T47D (cell line): ENCODE data around the gene SDHAF2.
A peak's percentile ranks its signal among the peaks of the same experiment; 100 is the strongest.
"Not testable (repeated sequence)": the region's sequence is repeated elsewhere in the genome, so short reads cannot be mapped to it uniquely, and the experiment has no call there.

ENCODE experiments used
- DNase-seq, 2 experiments: peaks; one replicate each; pipeline versions ENCODE4 v3.0.0 to v3.0.0-alpha.2; 2011 to 2012; ENCODE audit warnings: low read depth in 1 of 2, low spot score in 1 of 2
- JUND ChIP-seq: IDR thresholded peaks from 2 replicates; pipeline ENCODE4 v1.6.1; 2012; ENCODE audit warnings: low read depth
- in situ Hi-C: cut with HindIII; loops from 2 replicates; pipeline ENCODE4 v1.10.0; 2016; ENCODE audit warnings: low sequenced_read_pairs, low pct_unique_long_range_greater_than_20kb

SDHAF2 gene

GRCh38 chr11:61439615-61440014, 9.7 kb downstream of the SDHAF2 start:
- peak in 1 of 2 experiments; percentile 80 for DNase-seq
- no peak for TF ChIP-seq JUND
- in situ Hi-C loops: no loop called here

GRCh38 chr11:61442616-61443015, 12.7 kb downstream of the SDHAF2 start:
- DNase-seq: no peak
- TF ChIP-seq JUND: no peak
- in situ Hi-C loops: no loop called here

GRCh38 chr11:61445516-61445915, 15.6 kb downstream of the SDHAF2 start:
- DNase-seq: no peak
- TF ChIP-seq JUND: no peak
- in situ Hi-C loops: no loop called here

- TF ChIP-seq JUND: no peak
- DNase-seq: peak; percentile 85 to 92
- in situ Hi-C loops: no loop called here
These were observed 16.3 kb downstream of the SDHAF2 start for GRCh38 chr11:61446211-61446651.

GRCh38 chr11:61447601-61448551, 18.0 kb downstream of the SDHAF2 start:
- TF ChIP-seq JUND: no peak
- in situ Hi-C loops: no loop called here
- DNase-seq: no peak

GRCh38 chr11:61448552-61448927, 18.6 kb downstream of the SDHAF2 start:
- TF ChIP-seq JUND: no peak
- in situ Hi-C loops: no loop called here
- no peak for DNase-seq

GRCh38 chr11:61452825-61453224, 22.9 kb downstream of the SDHAF2 start:
- no peak for TF ChIP-seq JUND
- no peak for DNase-seq
- in situ Hi-C loops: no loop called here

GRCh38 chr11:61453695-61454094, 23.8 kb downstream of the SDHAF2 start:
- no peak for TF ChIP-seq JUND
- no peak for DNase-seq
- in situ Hi-C loops: no loop called here

GRCh38 chr11:61454520-61454919, 24.6 kb downstream of the SDHAF2 start:
- in situ Hi-C loops: no loop called here
- TF ChIP-seq JUND: no peak
- DNase-seq: no peak

- no peak for TF ChIP-seq JUND
- no peak for DNase-seq
- in situ Hi-C loops: no loop called here
These were observed 30.6 kb downstream of the SDHAF2 start for GRCh38 chr11:61460474-61460881.

- DNase-seq: no peak
- no peak for TF ChIP-seq JUND
- in situ Hi-C loops: no loop called here
These were observed 31.1 kb downstream of the SDHAF2 start for GRCh38 chr11:61460986-61461385.

- in situ Hi-C loops, DNase-seq: not testable (repeated sequence)
These were observed 37.7 kb downstream of the SDHAF2 start for GRCh38 chr11:61467602-61468001.

- no peak for TF ChIP-seq JUND
- no peak for DNase-seq
- in situ Hi-C loops: no loop called here
These were observed 38.1 kb downstream of the SDHAF2 start for GRCh38 chr11:61468002-61468401.
